GM12878 (cell line): ENCODE results near the gene CACNA2D1. TPM values are rescaled to one million over a fixed set of nuclear protein-coding genes. Genes with fewer than 3 reads are reported as not detected.

Source experiments
- ATF3 ChIP-seq: IDR thresholded peaks from 2 replicates; pipeline ENCODE4 v1.6.1; 2011; ENCODE audit warnings: low read depth, mild to moderate bottlenecking, low read length, moderate library complexity, borderline replicate concordance; ENCODE audit errors: extremely low read depth
- BCL11A ChIP-seq: IDR thresholded peaks from 2 replicates; pipeline ENCODE4 v1.6.1; 2011; ENCODE audit warnings: low read depth, low read length
- BCL3 ChIP-seq: IDR thresholded peaks from 2 replicates; pipeline ENCODE4 v1.6.1; 2011; ENCODE audit warnings: borderline replicate concordance, low read depth, mild to moderate bottlenecking, moderate library complexity, low read length; ENCODE audit not compliant: insufficient read depth, poor library complexity, severe bottlenecking
- BHLHE40 ChIP-seq, 2 experiments: fragments of 450-650 bp in 1 of 2; IDR thresholded peaks; 2 replicates each; pipeline ENCODE4 v1.6.1; 2011 to 2017; ENCODE audit warnings: low read depth in 2 of 2, borderline replicate concordance in 1 of 2, improper control_type of control experiment in 1 of 2, low read length in 1 of 2, mild to moderate bottlenecking in 1 of 2
- CBX3 ChIP-seq: fragments of 200-600 bp; sonication (generic); IDR thresholded peaks from 2 replicates; pipeline ENCODE4 v1.6.1; 2016; ENCODE audit warnings: low read depth, borderline replicate concordance
- CHD1 ChIP-seq: IDR thresholded peaks from 2 replicates; pipeline ENCODE4 v1.6.1; 2012; ENCODE audit warnings: low read depth, low read length, improper control_type of control experiment
- CREB1 ChIP-seq: IDR thresholded peaks from 2 replicates; pipeline ENCODE4 v1.6.1; 2012; ENCODE audit warnings: low read depth, mild to moderate bottlenecking, inconsistent platforms
- ESRRA ChIP-seq: IDR thresholded peaks from 2 replicates; pipeline ENCODE4 v1.6.1; 2012; ENCODE audit warnings: mild to moderate bottlenecking, low read length, improper control_type of control experiment
- EZH2 ChIP-seq: IDR thresholded peaks from 2 replicates; pipeline ENCODE4 v1.6.1; 2012; ENCODE audit warnings: low read depth, mild to moderate bottlenecking, control low read depth, inconsistent platforms, low read length, borderline replicate concordance; ENCODE audit not compliant: control insufficient read depth
- GATAD2B ChIP-seq: fragments of 450-650 bp; conservative IDR thresholded peaks from 2 replicates; pipeline ENCODE4 v1.6.1; 2017; ENCODE audit warnings: low read depth, mild to moderate bottlenecking, moderate library complexity
- HSF1 ChIP-seq: fragments of 150-350 bp; IDR thresholded peaks from 2 replicates; pipeline ENCODE4 v1.6.1; 2014; ENCODE audit warnings: mild to moderate bottlenecking, low read depth, low read length
- MEF2B ChIP-seq: fragments of 450-650 bp; IDR thresholded peaks from 2 replicates; pipeline ENCODE4 v1.6.1; 2018; ENCODE audit warnings: mild to moderate bottlenecking, moderate library complexity; ENCODE audit not compliant: partially characterized antibody, poor library complexity, severe bottlenecking
- MYC ChIP-seq: IDR thresholded peaks from 2 replicates; pipeline ENCODE4 v1.6.1; 2011; ENCODE audit warnings: mild to moderate bottlenecking, low read length, moderate library complexity, inconsistent platforms; ENCODE audit not compliant: insufficient read depth, insufficient replicate concordance, insufficient read length, severe bottlenecking
- NRF1 ChIP-seq: conservative IDR thresholded peaks from 2 replicates; pipeline ENCODE4 v1.6.1; 2011; ENCODE audit warnings: mild to moderate bottlenecking, low read depth, low read length, improper control_type of control experiment
- POU2F2 ChIP-seq: IDR thresholded peaks from 3 replicates; pipeline ENCODE4 v1.6.1; 2011; ENCODE audit warnings: low read depth, mild to moderate bottlenecking, low read length, borderline replicate concordance
- SKIL ChIP-seq: fragments of 450-650 bp; IDR thresholded peaks from 2 replicates; pipeline ENCODE4 v1.6.1; 2017; ENCODE audit warnings: mild to moderate bottlenecking, low read depth, inconsistent platforms; ENCODE audit not compliant: poor library complexity, severe bottlenecking
- SMARCA5 ChIP-seq: fragments of 450-650 bp; IDR thresholded peaks from 2 replicates; pipeline ENCODE4 v1.6.1; 2017; ENCODE audit warnings: mild to moderate bottlenecking
- SUPT20H ChIP-seq: IDR thresholded peaks from 2 replicates; pipeline ENCODE4 v1.6.1; 2011; ENCODE audit warnings: low read depth, mild to moderate bottlenecking, low read length, moderate library complexity, borderline replicate concordance; ENCODE audit not compliant: control insufficient read depth
- TBL1XR1 ChIP-seq: IDR thresholded peaks from 2 replicates; pipeline ENCODE4 v1.6.1; 2012; ENCODE audit warnings: low read depth, low read length, improper control_type of control experiment
- TCF12 ChIP-seq: IDR thresholded peaks from 2 replicates; pipeline ENCODE4 v1.6.1; 2011; ENCODE audit warnings: low read depth, mild to moderate bottlenecking, low read length
- TCF3 ChIP-seq: IDR thresholded peaks from 2 replicates; pipeline ENCODE4 v1.6.1; 2012; ENCODE audit warnings: low read depth, mild to moderate bottlenecking, low read length, borderline replicate concordance; ENCODE audit not compliant: insufficient read depth
- TCF7 ChIP-seq: IDR thresholded peaks from 2 replicates; pipeline ENCODE4 v1.6.1; 2014; ENCODE audit warnings: antibody characterized with exemption, borderline replicate concordance
- WRNIP1 ChIP-seq: IDR thresholded peaks from 2 replicates; pipeline ENCODE4 v1.6.1; 2011; ENCODE audit warnings: low read depth, low read length, improper control_type of control experiment, borderline replicate concordance
- ZNF207 ChIP-seq: fragments of 450-650 bp; IDR thresholded peaks from 2 replicates; pipeline ENCODE4 v1.6.1; 2014; ENCODE audit warnings: antibody characterized with exemption, mild to moderate bottlenecking, borderline replicate concordance
- ZNF622 ChIP-seq: fragments of 450-650 bp; IDR thresholded peaks from 2 replicates; pipeline ENCODE4 v1.6.1; 2017; ENCODE audit warnings: mild to moderate bottlenecking, inconsistent platforms
- polyA plus RNA-seq, 11 experiments: library from polyadenylated mRNA; depleted of rRNA in 4 of 11; unstranded in 6 of 11; stranded (reverse) in 5 of 11; fragments of >200 nt; fragmentation: Nextera tagmentation in 4 of 11; fragmentation: Illumina TruSeq in 1 of 11; extraction: Ambion mirVana in 4 of 11; extraction: Trizol in 1 of 11; gene quantifications; 1 replicate in 1 of 11; 2 replicates in 10 of 11; pipeline versions ENCODE4 v1.2.1 to v1.2.3, GENCODE V29; 2011 to 2016; ENCODE audit warnings: inconsistent platforms in 2 of 11, missing spikeins in 2 of 11, low read depth in 1 of 11
- total RNA-seq, 4 experiments: library from RNA; depleted of rRNA in 3 of 4; stranded (reverse); fragments of >200 nt in 3 of 4; fragmentation: Illumina TruSeq in 1 of 4; extraction: Trizol in 1 of 4; gene quantifications; 2 replicates each; pipeline versions ENCODE4 v1.2.1 to v1.2.3, GENCODE V29; 2013 to 2021

The CACNA2D1 gene
- total and polyA plus RNA-seq, 10 of the 15 experiments (the other 5 are each of a cell fraction or from before 2014, with no cell fraction given) = 0.14 to 14.8 (median 0.97) TPM

GRCh38 chr7:82384051-82384464 lies 59.5 kb downstream of the CACNA2D1 start (continued):
- TF ChIP-seq TBL1XR1 = no peak
- no peak for TF ChIP-seq TCF7
- 0 out of 2 replicates have a peak, but pooled peaks have one; percentile 29 for TF ChIP-seq ZNF207
- peak; percentile 56 for TF ChIP-seq MEF2B
- peak; percentile 88 for TF ChIP-seq SKIL
- TF ChIP-seq WRNIP1 = no peak
- TF ChIP-seq TCF12 = no peak
- 0 out of 2 replicates have a peak, but pooled peaks have one; percentile 54 for TF ChIP-seq ESRRA
- TF ChIP-seq GATAD2B = 0 out of 2 replicates have a peak, but pooled peaks have one; percentile 66
- no peak for TF ChIP-seq ATF3
- TF ChIP-seq TCF3 = no peak
- TF ChIP-seq ZNF622 = no peak
- peak; percentile 22; the same call in 1 of the 2 replicates for TF ChIP-seq SMARCA5
- TF ChIP-seq HSF1 = no peak
- peak; percentile 58; the same call in 1 of the 2 replicates for TF ChIP-seq CREB1
- TF ChIP-seq BHLHE40 (IDR thresholded peaks at IDR 0.05; ENCODE audit: borderline replicate concordance in 1 of 2, low read depth in 2 of 2, low read length in 1 of 2) = peak; percentile 39 to 50; a peak in 2 of 4 replicates
- no peak for TF ChIP-seq NRF1
- no peak for TF ChIP-seq CHD1
- TF ChIP-seq EZH2 = no peak
- TF ChIP-seq POU2F2 = no peak
- no peak for TF ChIP-seq MYC
- no peak for TF ChIP-seq SUPT20H
- TF ChIP-seq BCL11A = peak; percentile 63
- no peak for TF ChIP-seq CBX3
- no peak for TF ChIP-seq BCL3
